ENCODE measurements around the gene ERFL.

ERFL gene

GRCh38 chr19:41869374-41869955 is 58.8 kb downstream of the ERFL start:
- Histone ChIP-seq H3K4me1 (ENCODE audit: control insufficient read depth, insufficient read depth, low read length) (peaks cover 4% of the 10 kb centered on the region; the same call in 1 of the 2 replicates), H3K9me3 (ENCODE audit: control insufficient read depth, insufficient read depth, low read depth, low read length) (no peaks in the 10 kb centered on the region), H3K4me3 (ENCODE audit: low read depth, low read length) (no peak overlapping the region), H3K27ac (ENCODE audit: extremely low read depth, low read depth, low read length) (peak overlapping the region; percentile 35), H3K36me3 (ENCODE audit: control insufficient read depth in 2 of 2, insufficient read depth in 1 of 2, low read length in 2 of 2) (peaks cover 70 to 76% of the 10 kb centered on the region in 2 experiments)
- POLR2A ChIA-PET: interaction anchor here (0.6 to 7.2 kb wide), 8 partner anchors 10 to 489 kb away, joined by 3 to 118 read pairs (median 6); partner anchors contain the start of genes RABAC1 and RPS19
- CTCF ChIA-PET: interaction anchor here (1.4 kb wide), 1 partner anchor 83 kb away, joined by 3 read pairs; no protein-coding TSS in a partner anchor
- TF ChIP-seq OSR2 (tag by site-specific recombination; IDR thresholded peaks at IDR 0.05): peak; percentile 55
- TF ChIP-seq ZBTB1 (tag by site-specific recombination; IDR thresholded peaks at IDR 0.05): no peak
- peak; percentile 36; the same call in 1 of the 2 replicates for TF ChIP-seq ZIC2 (tag by site-specific recombination; IDR thresholded peaks at IDR 0.05)
- TF ChIP-seq ZNF10 (tag by site-specific recombination; IDR thresholded peaks at IDR 0.05): no peak
- no peak for TF ChIP-seq ZNF184 (tag by site-specific recombination; IDR thresholded peaks at IDR 0.05)
- TF ChIP-seq AEBP2 (tag by site-specific recombination; IDR thresholded peaks at IDR 0.05; ENCODE audit: borderline replicate concordance): no peak
- TF ChIP-seq ZNF610 (tag by site-specific recombination; IDR thresholded peaks at IDR 0.05; ENCODE audit: borderline replicate concordance): no peak
- no peak for TF ChIP-seq ZNF292 (tag by site-specific recombination; IDR thresholded peaks at IDR 0.05; ENCODE audit: borderline replicate concordance, low read depth)
- 0 out of 2 replicates have a peak, but pooled peaks have one; percentile 23 for TF ChIP-seq ZEB2 (tag by site-specific recombination; IDR thresholded peaks at IDR 0.05)
- peak; percentile 98 for TF ChIP-seq GLIS1 (tag by site-specific recombination; IDR thresholded peaks at IDR 0.05)
- TF ChIP-seq ZNF473 (tag by site-specific recombination; IDR thresholded peaks at IDR 0.05): no peak
- TF ChIP-seq ZBTB17 (tag by site-specific recombination; IDR thresholded peaks at IDR 0.05): peak; percentile 21; the same call in 1 of the 2 replicates
- TF ChIP-seq PATZ1 (tag by site-specific recombination; IDR thresholded peaks at IDR 0.05): peak; percentile 45; the same call in 1 of the 2 replicates
- 0 out of 2 replicates have a peak, but pooled peaks have one; percentile 7 for TF ChIP-seq KLF8 (tag by site-specific recombination; IDR thresholded peaks at IDR 0.05)

GRCh38 chr19:41868989-41869300 is 59.3 kb downstream of the ERFL start:
- peak overlapping the region; percentile 35; the same call in 1 of the 2 replicates for H3K27ac ChIP-seq (ENCODE audit: extremely low read depth, low read depth, low read length)
- POLR2A ChIA-PET: interaction anchor here (0.6 to 7.2 kb wide), 8 partner anchors 9 to 488 kb away, joined by 3 to 118 read pairs (median 6); partner anchors contain the start of genes RABAC1 and RPS19
- CTCF ChIA-PET: interaction anchor here (1.0 to 2.1 kb wide), 4 partner anchors 10 to 166 kb away, joined by 3 to 7 read pairs (median 4); partner anchors contain the start of gene RPS19
- no peak overlapping the region for H3K4me3 ChIP-seq (ENCODE audit: low read depth, low read length)
- H3K4me1 ChIP-seq (ENCODE audit: control insufficient read depth, insufficient read depth, low read length): peaks cover 6% of the 10 kb centered on the region; the same call in 1 of the 2 replicates
- H3K9me3 ChIP-seq (ENCODE audit: control insufficient read depth, insufficient read depth, low read depth, low read length): no peaks in the 10 kb centered on the region
- peaks cover 76 to 81% of the 10 kb centered on the region in 2 experiments for H3K36me3 ChIP-seq (ENCODE audit: control insufficient read depth in 2 of 2, insufficient read depth in 1 of 2, low read length in 2 of 2)
- TF ChIP-seq ZBTB11 (tag by site-specific recombination; conservative IDR thresholded peaks at IDR 0.05; ENCODE audit: low read depth) (no peak), ZNF792 (tag by site-specific recombination; IDR thresholded peaks at IDR 0.05) (no peak), ZNF776 (tag by site-specific recombination; IDR thresholded peaks at IDR 0.05; ENCODE audit: borderline replicate concordance) (no peak), ZNF266 (tag by site-specific recombination; IDR thresholded peaks at IDR 0.05; ENCODE audit: low read depth) (no peak), ZBTB20 (tag by site-specific recombination; IDR thresholded peaks at IDR 0.05) (no peak), ZNF133 (tag by site-specific recombination; IDR thresholded peaks at IDR 0.05) (no peak), GLIS1 (tag by site-specific recombination; IDR thresholded peaks at IDR 0.05) (no peak), ZNF530 (tag by site-specific recombination; IDR thresholded peaks at IDR 0.05; ENCODE audit: low read depth) (no peak), ZNF311 (tag by site-specific recombination; IDR thresholded peaks at IDR 0.05; ENCODE audit: borderline replicate concordance) (no peak), ZNF449 (tag by site-specific recombination; IDR thresholded peaks at IDR 0.05) (no peak), ZNF366 (tag by site-specific recombination; conservative IDR thresholded peaks at IDR 0.05) (no peak), ELK4 (IDR thresholded peaks at IDR 0.05; ENCODE audit: borderline replicate concordance, low read depth, low read length) (no peak)
